Kidney (tissue), 14 donors: ENCODE data around the gene RTP5. TPM values are rescaled to one million over a fixed set of nuclear protein-coding genes. Genes with fewer than 3 reads are reported as not detected.

Source experiments
- DNase-seq, 5 donors: peaks; one replicate each; pipeline ENCODE4 v3.0.0-alpha.2; 2013 to 2020
- FAIRE-seq: peaks from 2 replicates; lab custom pipeline; 2012; peaks lifted over from hg19 to GRCh38; lab: Jason Lieb, UNC
- H3K27ac ChIP-seq, 2 donors: one replicate each; pipeline ENCODE4 v1.7.0; 2013; ENCODE audit warnings: low read depth in 2 of 2, low read length in 2 of 2, inconsistent platforms in 1 of 2
- H3K27me3 ChIP-seq: one replicate; pipeline ENCODE4 v1.7.1; 2013; ENCODE audit warnings: low read length, inconsistent platforms; ENCODE audit not compliant: control insufficient read depth, insufficient read depth
- H3K36me3 ChIP-seq, 3 donors: one replicate each; pipeline versions ENCODE4 v1.7.0 to v1.7.1; 2013; ENCODE audit warnings: low read length in 3 of 3, control low read depth in 1 of 3, inconsistent platforms in 1 of 3; ENCODE audit not compliant: insufficient read depth in 3 of 3, control insufficient read depth in 2 of 3
- H3K4me1 ChIP-seq, 3 donors: one replicate each; pipeline versions ENCODE4 v1.7.0 to v1.7.1; 2013; ENCODE audit warnings: low read length in 3 of 3, inconsistent platforms in 1 of 3, low read depth in 1 of 3; ENCODE audit not compliant: control insufficient read depth in 2 of 3, insufficient read depth in 2 of 3
- H3K4me3 ChIP-seq, 3 donors: one replicate each; pipeline versions ENCODE4 v1.7.0 to v1.8.1; 2013; ENCODE audit warnings: low read length in 3 of 3, control low read depth in 1 of 3, inconsistent platforms in 1 of 3
- H3K9ac ChIP-seq, 3 donors: one replicate each; pipeline versions ENCODE4 v1.7.0 to v1.7.1; 2013; ENCODE audit warnings: low read length in 3 of 3, control low read depth in 1 of 3, inconsistent platforms in 1 of 3
- H3K9me3 ChIP-seq, 3 donors: one replicate each; pipeline versions ENCODE4 v1.7.0 to v1.7.1; 2013; ENCODE audit warnings: low read length in 3 of 3, control low read depth in 1 of 3, inconsistent platforms in 1 of 3; ENCODE audit not compliant: control insufficient read depth in 2 of 3, insufficient read depth in 1 of 3
- CTCF ChIP-seq: IDR thresholded peaks from 3 replicates; pipeline ENCODE4 v1.5.1; 2012; ENCODE audit warnings: mild to moderate bottlenecking, moderate library complexity, borderline replicate concordance; ENCODE audit not compliant: insufficient read depth; ENCODE audit errors: extremely low read depth
- intact Hi-C: fragments of 100-400 bp; cut with DNase I; formaldehyde crosslinking; loops from one replicate; pipeline ENCODE4 v1.11.1; 2022
- polyA plus RNA-seq: library from polyadenylated mRNA; stranded (reverse); fragments of 350-450 nt; fragmentation: Illumina TruSeq; extraction: RNeasy Lipid Tissue Mini Kit (QIAGEN cat#74804); gene quantifications from one replicate; pipeline ENCODE4 v1.2.3, GENCODE V29; 2014; ENCODE audit warnings: low read depth, low replicate concordance; ENCODE audit not compliant: insufficient read depth
- total RNA-seq: library from RNA; stranded (reverse); fragmentation: NEBNext Ultra II Directional; extraction: Animal tissue kit (Norgen Biotek cat#: 25700); gene quantifications from one replicate; pipeline ENCODE4 v1.2.1, GENCODE V29; 2021
- donor health status: control.
- donor health status: control.
- donor health status: control.
- donor health status: control.
- donor health status: control.
- donor health status: DM: yes; HTN: yes; CAD: no.
- donor health status: Normal renal cell carcinoma (clear cell type).

Gene RTP5
- total and polyA plus RNA-seq, 2 donors from 2014 or later, result 0.13 TPM; not detected in 1

GRCh38 chr2:241870081-241870541, 582 bp downstream of the RTP5 start:
- DNase-seq (peak in 1 of 5 donors; percentile 81), FAIRE-seq (no peak)
- no peak for TF ChIP-seq CTCF
- Histone ChIP-seq H3K9me3 (no peaks in the 10 kb centered on the region), H3K27me3 (peaks cover 9% of the 10 kb centered on the region), H3K27ac (no peak overlapping the region), H3K36me3 (no peaks in the 10 kb centered on the region), H3K9ac (no peak overlapping the region), H3K4me3 (no peak overlapping the region), H3K4me1 (no peaks in the 10 kb centered on the region)
- intact Hi-C loops, result loop anchor here (10.0 kb wide), 1 partner anchor 135 kb away; the partner anchor contains the start of gene D2HGDH

GRCh38 chr2:241870611-241871537, 1.3 kb downstream of the RTP5 start:
- no peak overlapping the region for H3K27ac ChIP-seq
- no peak overlapping the region for H3K9ac ChIP-seq
- H3K9me3 ChIP-seq, result no peaks in the 10 kb centered on the region
- intact Hi-C loops, result loop anchor here (10.0 kb wide), 1 partner anchor 136 kb away; the partner anchor contains the start of gene D2HGDH
- no peak for FAIRE-seq
- no peaks in the 10 kb centered on the region for H3K36me3 ChIP-seq
- H3K4me3 ChIP-seq, result no peak overlapping the region
- TF ChIP-seq CTCF, result no peak
- DNase-seq, result peak in 1 of 5 donors; percentile 66
- no peaks in the 10 kb centered on the region for H3K4me1 ChIP-seq
- H3K27me3 ChIP-seq, result peaks cover 1% of the 10 kb centered on the region

- no peak overlapping the region for H3K27ac ChIP-seq
- no peak overlapping the region for H3K9ac ChIP-seq
- intact Hi-C loops, result loop anchor here (10.0 kb wide), 1 partner anchor 137 kb away; the partner anchor contains the start of gene D2HGDH
- DNase-seq, result peak in 1 of 5 donors; percentile 73
- no peak for FAIRE-seq
- H3K36me3 ChIP-seq, result no peaks in the 10 kb centered on the region
- H3K27me3 ChIP-seq, result no peaks in the 10 kb centered on the region
- H3K4me1 ChIP-seq, result no peaks in the 10 kb centered on the region
- TF ChIP-seq CTCF, result no peak
- no peak overlapping the region for H3K4me3 ChIP-seq
- no peaks in the 10 kb centered on the region for H3K9me3 ChIP-seq
Measured at GRCh38 chr2:241871538-241872312, 2.2 kb downstream of the RTP5 start.
